Measurements from ENCODE around the gene NEMF.
"Not testable (repeated sequence)": the region's sequence is repeated elsewhere in the genome, so short reads cannot be mapped to it uniquely, and the experiment has no call there.

DNA sequence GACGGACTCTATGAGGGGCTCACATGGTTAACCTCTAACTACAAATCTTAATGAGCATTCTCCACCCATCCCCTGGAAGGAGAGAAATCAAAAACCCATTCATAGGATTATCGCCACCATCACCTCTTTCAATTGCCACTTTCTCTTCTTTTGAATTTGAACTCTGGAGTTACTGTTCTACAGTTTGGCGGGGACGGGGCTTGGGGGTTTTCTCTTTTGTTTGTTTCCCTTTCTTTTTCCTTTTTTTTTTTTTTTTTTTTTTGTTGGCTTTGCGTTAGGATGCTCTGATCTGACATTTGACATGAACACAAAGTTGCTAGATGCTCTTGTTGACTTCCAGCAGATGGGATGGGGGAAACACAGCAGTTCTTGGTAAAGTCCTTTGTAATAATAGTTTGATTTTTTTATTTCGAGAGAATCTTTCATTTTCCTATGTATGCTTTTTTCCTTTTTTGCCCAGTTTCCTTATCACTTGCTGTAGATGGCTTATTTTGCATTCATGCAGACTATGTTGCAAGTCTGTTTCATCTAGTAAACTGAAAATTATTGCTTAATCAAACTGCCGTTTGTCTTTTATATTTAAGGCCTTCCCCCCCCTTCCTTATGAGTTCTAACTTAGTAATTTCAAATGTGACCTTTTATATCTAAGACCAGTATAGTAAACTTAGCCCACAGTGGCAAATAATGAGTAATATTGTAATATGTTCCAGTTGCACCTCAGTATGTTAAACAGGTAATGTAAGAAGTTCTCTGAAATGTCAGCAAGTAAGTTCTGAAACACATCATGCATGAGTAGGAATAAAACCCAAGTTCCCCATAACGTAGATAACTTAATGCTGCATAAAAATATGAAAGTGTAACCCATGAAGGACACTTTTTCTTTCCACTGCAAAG lies 41.9 kb upstream of the NEMF start:
- TF ChIP-seq, protein P1, sequence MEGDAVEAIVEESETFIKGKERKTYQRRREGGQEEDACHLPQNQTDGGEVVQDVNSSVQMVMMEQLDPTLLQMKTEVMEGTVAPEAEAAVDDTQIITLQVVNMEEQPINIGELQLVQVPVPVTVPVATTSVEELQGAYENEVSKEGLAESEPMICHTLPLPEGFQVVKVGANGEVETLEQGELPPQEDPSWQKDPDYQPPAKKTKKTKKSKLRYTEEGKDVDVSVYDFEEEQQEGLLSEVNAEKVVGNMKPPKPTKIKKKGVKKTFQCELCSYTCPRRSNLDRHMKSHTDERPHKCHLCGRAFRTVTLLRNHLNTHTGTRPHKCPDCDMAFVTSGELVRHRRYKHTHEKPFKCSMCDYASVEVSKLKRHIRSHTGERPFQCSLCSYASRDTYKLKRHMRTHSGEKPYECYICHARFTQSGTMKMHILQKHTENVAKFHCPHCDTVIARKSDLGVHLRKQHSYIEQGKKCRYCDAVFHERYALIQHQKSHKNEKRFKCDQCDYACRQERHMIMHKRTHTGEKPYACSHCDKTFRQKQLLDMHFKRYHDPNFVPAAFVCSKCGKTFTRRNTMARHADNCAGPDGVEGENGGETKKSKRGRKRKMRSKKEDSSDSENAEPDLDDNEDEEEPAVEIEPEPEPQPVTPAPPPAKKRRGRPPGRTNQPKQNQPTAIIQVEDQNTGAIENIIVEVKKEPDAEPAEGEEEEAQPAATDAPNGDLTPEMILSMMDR (conservative IDR thresholded peaks at IDR 0.05) = not testable (repeated sequence)
- TF ChIP-seq EZH2 (IDR thresholded peaks at IDR 0.05; ENCODE audit: low read depth) = not testable (repeated sequence)
